Measurements from ENCODE around the gene RNF169. TPM values are rescaled to one million over a fixed set of nuclear protein-coding genes. Genes with fewer than 3 reads are reported as not detected.

Gene RNF169
- total and polyA plus RNA-seq, 2 of the 4 experiments (the other 2 are of a cell fraction), result 3.6 to 23.3 TPM

GRCh38 chr11:74749127-74749964, 697 bp downstream of the RNF169 start:
- H3K4ac ChIP-seq (ENCODE audit: low read depth, low read length), result peak overlapping the region; percentile 88
- peak overlapping the region; percentile 93 for H3K14ac ChIP-seq (replicated peaks; ENCODE audit: low read depth, low read length)
- H3K18ac ChIP-seq (ENCODE audit: low read depth, low read length), result peak overlapping the region; percentile 68
- 0 out of 3 replicates have a peak overlapping the region, but pooled peaks have one; percentile 31 for H2BK15ac ChIP-seq (ENCODE audit: low read depth, low read length)
- no TSS peak for BruUV-seq (replicated peaks)
- H2BK20ac ChIP-seq (ENCODE audit: low read depth, low read length), result no peak overlapping the region
- peak overlapping the region; percentile 68 for H4K5ac ChIP-seq (ENCODE audit: low read depth, low read length)
- H4K20me1 ChIP-seq (ENCODE audit: insufficient read depth, low read length), result peaks cover 5% of the 10 kb centered on the region
- dilution Hi-C loops (cut with HindIII; ENCODE audit: low sequenced_read_pairs, unreplicated experiment), result loop anchor here (25.0 kb wide), 1 partner anchor 137 kb away; no protein-coding TSS in a partner anchor
- H2AK5ac ChIP-seq (ENCODE audit: low read depth, low read length), result peak overlapping the region; percentile 82
- intact Hi-C loops (cut with micrococcal nuclease), result loop anchor here (2.0 kb wide), 1 partner anchor 25 kb away; no protein-coding TSS in a partner anchor
- peaks cover 4 to 19% of the 10 kb centered on the region in 2 experiments; a peak in 2 of 4 replicates for H3K79me1 ChIP-seq (ENCODE audit: low read depth in 1 of 2, low read length in 2 of 2)
- H2BK120ac ChIP-seq (ENCODE audit: low read depth, low read length), result peak overlapping the region; percentile 43
- CTCF ChIA-PET, result no interaction called here
- peak overlapping the region; percentile 89 for H3K9ac ChIP-seq (ENCODE audit: low read depth, low read length)
- no peaks in the 10 kb centered on the region for H3K36me3 ChIP-seq (ENCODE audit: control insufficient read depth, insufficient read depth, low read length)
- no peaks in the 10 kb centered on the region for H3K9me3 ChIP-seq (ENCODE audit: control insufficient read depth, insufficient read depth, low read length)
- H3K9me1 ChIP-seq (ENCODE audit: insufficient read depth, low read length), result peaks cover 3% of the 10 kb centered on the region
- peak overlapping the region; percentile 91 for H2AFZ ChIP-seq (replicated peaks; ENCODE audit: low read length, poor library complexity)
- H4K8ac ChIP-seq (ENCODE audit: low read depth in 2 of 2, low read length in 2 of 2), result peak overlapping the region; percentile 1 to 80; a peak in 2 of 4 replicates
- no peak overlapping the region for H3K56ac ChIP-seq (ENCODE audit: extremely low read depth, insufficient read depth, low read length)
- H3K27me3 ChIP-seq (ENCODE audit: control insufficient read depth, insufficient read depth, low read length), result no peaks in the 10 kb centered on the region
- H3K27ac ChIP-seq (ENCODE audit: insufficient read depth, low read length), result peak overlapping the region; percentile 85
- in situ Hi-C loops (cut with MboI; ENCODE audit: low sequenced_read_pairs), result no loop called here
- DNase-seq (peak; percentile 29), ATAC-seq (ENCODE audit: low read depth) (peak; percentile 62)
- POLR2A ChIA-PET (ENCODE audit: unreplicated experiment), result interaction anchor here (0.6 kb wide), 1 partner anchor 70 kb away, joined by 5 read pairs; no protein-coding TSS in a partner anchor
- H3K4me2 ChIP-seq (ENCODE audit: low read depth, low read length), result peak overlapping the region; percentile 91
- H3K4me1 ChIP-seq (ENCODE audit: control insufficient read depth, insufficient read depth, low read length), result peaks cover 9% of the 10 kb centered on the region
- H2BK5ac ChIP-seq (ENCODE audit: low read depth, low read length, poor library complexity, severe bottlenecking), result peak overlapping the region; percentile 73
- H4K91ac ChIP-seq (ENCODE audit: insufficient read depth, low read depth, low read length), result peak overlapping the region; percentile 69
- H2AK9ac ChIP-seq (replicated peaks; ENCODE audit: low read depth, low read length, poor library complexity), result peak overlapping the region; percentile 95
- H3K4me3 ChIP-seq (ENCODE audit: insufficient read depth, low read depth, low read length), result peak overlapping the region; percentile 90
- WGBS, 2 experiments (ENCODE audit: extremely low coverage in 2 of 2, insufficient read length in 1 of 2), result 0% methylated on average over 28 of the region's 63 CpGs; no CpG with 5 or more reads in 1 of the 2 experiments
- TF ChIP-seq RCOR1 (IDR thresholded peaks at IDR 0.05; ENCODE audit: insufficient replicate concordance, low read length), result no peak
- peak; percentile 78 for TF ChIP-seq MXI1 (IDR thresholded peaks at IDR 0.05; ENCODE audit: borderline replicate concordance, low read depth, low read length)
- H3K23ac ChIP-seq (ENCODE audit: low read depth, low read length), result peak overlapping the region; percentile 90
